Measurements from ENCODE around the gene ABLIM3.
A peak's percentile ranks its signal among the peaks of the same experiment; 100 is the strongest.

The ABLIM3 gene

DNA sequence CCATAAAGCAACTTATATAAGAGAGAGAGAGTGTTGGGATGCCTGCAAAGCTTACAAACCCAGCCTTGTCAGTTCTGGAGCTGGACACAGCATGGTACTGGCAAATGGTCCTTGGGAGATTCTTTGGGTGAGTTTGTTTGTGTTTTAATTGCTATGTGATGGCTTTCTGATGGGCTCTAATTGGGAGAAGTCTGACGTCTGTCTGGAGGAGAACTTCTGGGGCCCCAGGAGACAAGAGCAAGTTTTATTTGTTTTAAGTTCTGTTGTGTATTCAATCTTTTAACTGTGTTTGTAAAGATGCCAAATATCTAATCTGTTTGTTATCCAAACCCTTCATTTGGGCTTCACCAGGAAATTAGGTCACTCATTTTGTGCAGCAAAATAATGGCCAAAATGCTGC, 80.0 kb downstream of the ABLIM3 start:
- FAIRE-seq = no peak

DNA sequence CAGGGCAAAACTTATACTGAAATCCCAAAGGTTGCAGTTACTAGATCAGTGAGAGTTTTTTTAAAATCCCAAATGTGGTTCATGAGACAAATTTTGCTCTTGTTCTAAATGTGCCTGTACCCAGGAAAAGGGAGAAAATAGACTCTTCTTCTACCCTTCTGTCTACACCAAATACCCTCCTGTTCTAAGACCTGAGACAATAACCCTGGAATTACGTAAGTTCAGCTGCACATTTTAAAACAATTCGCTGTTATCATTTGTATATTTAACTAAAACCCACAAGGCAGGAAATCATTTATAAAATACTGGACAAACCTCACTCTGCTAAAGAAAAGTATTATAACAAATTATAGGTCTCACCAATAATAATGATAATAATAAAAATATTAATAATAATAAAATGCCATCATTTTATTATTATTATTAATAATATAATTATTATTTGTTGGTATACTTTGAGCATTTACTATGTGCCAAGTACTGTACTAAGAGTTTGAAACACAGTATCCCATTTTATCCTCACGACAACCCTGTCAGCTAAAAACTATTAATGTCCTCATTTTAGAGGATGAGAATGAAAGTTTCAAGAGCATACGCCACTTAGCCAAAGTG, 80.5 kb downstream of the ABLIM3 start:
- peak; percentile 18 for FAIRE-seq

DNA sequence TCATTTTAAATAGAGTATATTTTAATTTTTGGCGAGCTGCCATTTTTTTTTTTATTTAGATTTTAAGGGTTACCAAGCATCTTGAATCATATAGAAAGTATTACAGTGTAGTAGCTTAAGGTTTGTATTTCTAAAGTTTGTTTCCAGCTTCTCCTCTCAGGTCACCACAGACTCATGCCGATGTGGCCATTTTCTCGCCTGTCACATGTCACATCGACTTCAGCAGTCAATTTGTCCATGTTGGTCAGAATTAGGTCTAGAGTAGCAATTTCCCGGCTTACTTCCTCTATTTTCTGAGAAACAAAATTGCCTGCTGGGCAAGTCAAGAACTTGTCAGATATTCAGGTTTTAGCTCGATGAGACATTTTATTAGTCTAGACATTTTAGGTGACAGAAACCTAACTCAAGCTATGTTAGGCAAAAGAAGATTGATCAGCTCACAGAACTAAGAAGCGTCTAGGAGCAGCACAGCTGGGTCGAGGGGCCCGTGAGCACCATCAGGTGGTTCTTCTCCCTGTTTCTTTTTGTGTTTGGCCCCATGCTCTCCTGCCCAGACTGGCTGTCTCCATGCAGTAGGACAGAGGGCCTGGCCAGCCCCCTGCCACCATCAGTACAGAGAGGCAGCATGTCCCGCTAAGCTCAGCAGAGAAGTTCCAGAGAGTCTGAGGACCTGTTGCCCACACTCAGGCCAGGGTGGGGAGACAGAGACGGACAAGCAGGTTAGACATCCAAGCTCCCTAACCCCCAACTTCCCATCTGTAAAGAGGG, 82.0 kb downstream of the ABLIM3 start:
- no peak for FAIRE-seq

DNA sequence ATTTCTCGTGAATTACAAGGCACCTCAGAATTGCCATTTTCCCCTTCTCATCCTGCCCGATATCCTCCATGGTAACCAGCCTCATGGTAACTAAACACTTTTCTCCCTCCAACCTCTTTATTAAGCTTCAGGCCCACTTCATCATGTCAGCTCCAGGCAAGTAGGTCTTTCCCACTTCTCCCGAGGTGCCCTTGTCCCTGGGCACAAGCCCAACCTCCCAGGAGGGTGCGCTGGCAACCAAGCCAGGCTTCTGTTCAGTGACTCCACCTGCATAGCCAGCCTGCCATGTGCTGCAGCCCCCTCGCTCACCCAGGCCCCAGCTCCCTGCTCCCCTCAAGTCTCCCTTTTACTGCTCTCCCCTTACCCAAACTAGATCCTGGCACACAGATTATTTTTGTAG, 83.0 kb downstream of the ABLIM3 start:
- no peak for FAIRE-seq

DNA sequence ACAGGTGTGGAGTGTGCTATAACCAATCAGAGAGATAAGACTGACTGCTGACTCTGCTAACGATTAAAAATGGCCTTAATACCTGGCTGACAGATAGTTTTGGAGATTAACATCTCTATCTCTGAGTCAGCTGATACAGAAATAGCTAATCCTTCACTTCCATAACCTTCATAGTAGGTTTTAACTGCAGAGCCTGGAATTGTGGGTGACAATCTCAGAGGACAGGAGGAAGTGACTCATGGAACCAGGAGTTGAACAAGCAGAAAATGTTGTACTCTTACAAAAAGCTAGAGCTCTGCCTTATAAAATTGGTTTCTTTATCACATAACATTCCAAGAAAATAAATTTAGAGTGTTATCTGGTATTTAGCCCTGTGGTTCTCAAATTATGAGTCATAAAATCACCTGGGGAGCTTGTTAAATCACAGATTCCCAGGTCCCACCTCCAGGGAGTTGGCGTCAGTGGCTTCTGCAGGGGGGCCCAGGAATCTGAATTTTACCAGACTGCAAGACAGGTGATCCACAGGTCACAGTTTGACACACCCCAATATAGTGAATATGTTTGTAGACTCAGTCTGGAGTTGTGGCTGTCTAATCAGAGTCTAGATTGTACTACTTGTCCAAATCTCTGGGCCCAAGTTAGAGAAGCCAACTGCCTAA, 86.0 kb downstream of the ABLIM3 start:
- FAIRE-seq = no peak

DNA sequence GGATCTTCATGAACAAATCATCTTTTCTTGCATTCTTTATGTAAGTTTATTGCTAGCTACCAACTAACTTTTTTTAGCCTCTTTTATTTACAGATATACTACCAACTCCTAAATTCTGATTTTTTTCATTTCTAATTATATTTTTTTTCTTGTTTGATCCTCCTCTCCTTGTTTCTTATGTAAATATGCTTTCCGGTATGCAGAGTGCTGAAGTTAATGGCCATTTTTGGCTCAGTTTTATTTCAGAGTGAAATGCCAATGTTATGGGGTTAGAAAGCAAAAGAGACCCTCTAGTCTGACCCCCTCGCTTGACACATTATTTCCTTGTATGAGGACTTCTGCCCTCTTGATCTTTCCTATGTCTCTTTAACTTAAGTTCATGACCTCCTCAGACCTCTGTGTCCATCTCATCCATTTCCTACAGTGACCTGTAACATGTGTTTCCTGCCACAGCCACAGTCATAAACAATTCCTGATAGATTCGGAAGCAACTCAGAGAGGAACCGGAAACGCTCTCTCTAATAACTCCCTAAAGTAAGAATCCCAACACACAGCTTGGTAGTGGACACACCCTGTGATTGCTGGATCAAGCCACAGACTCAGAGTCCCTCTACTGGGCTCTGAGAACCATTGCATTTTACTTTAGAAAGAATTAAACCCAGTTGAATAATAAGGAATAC, 87.5 kb downstream of the ABLIM3 start:
- peak; percentile 90 for FAIRE-seq

DNA sequence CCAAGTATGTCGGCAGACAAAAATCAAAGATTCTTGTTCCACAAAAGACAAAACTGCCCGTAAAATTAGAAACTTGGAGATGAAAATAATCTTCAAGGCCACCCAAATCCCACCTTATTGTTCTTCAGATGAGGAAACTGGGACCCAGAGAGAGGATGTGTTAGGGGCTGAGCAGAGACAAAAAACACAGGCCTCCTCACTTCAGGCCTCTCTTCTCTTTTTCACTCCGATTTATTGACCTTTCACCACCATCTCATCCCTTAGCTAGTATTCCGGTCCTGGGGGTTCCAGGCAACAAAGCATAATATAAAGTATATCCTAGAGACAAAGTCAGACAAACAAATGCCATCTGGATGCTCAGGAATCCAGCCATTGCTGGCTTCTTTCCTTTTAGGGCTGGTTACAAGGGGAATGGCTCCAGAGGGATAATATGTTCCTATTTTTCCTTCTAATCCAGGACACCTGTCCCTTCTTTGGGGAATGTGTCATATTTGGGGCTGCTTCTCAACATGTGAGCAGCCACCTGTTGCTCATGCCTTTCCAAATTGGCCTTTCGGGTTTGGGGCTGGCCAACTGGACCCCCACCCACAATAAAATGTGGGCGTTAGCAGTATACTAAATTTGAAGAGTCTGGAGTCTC, 88.1 kb downstream of the ABLIM3 start:
- FAIRE-seq = no peak

DNA sequence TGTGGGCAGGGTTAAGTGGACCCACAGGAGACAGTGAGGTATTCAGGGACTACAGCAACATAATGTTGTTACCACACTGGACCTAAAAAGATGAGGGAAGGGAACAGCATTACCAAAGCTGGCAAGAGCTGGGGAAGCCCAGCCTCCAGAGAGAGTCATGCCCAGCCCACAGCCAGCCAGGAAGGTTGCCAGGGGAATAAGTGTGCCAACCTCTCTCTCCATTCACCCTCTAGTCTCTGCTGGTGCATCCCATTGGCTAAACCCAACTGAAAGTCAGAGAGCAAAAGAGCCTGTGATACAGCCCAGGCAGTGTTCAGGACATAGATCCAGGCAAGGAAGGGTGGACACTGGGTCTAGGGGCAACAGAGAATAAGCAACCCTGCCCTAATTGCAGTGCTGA, 94.5 kb downstream of the ABLIM3 start:
- no peak for FAIRE-seq

DNA sequence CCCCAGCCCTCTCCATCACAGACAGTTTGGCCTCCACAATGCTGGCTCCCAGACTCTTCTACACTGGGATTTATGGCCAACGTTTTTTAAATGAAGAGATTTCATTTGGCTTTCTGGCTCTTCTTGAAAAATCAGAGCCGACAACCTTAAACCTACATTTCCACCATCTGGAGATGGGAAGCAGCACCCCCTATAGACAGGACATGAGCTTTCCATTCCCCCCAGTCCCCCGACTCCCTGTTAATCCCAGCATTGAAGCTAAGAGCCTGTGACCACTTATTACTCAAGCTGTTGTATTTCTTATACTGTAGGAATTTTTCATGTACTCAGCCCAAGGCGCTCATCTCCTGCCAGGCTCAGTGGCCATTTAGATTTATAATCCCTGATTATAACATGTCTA, 96.4 kb downstream of the ABLIM3 start:
- no peak for FAIRE-seq

DNA sequence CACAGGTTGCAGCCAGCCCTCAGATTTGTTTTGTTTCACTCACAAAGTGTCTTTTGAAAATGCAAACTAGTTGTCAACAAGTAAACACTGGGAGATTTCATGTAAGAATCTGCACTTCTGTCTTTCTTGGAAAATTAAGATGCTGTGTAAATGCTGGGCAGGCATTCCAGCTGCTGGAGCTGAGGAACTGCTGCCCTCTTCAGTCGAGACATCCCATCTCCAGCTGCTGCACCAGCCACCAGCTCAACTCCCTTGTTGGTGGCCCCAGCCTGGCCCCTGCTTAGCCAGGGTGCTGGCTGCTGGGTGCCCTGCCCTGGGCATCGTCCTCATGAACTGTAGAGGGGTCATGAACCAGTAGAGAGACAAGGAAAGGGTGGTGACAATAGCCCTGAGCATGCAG, 97.2 kb downstream of the ABLIM3 start:
- FAIRE-seq = no peak

DNA sequence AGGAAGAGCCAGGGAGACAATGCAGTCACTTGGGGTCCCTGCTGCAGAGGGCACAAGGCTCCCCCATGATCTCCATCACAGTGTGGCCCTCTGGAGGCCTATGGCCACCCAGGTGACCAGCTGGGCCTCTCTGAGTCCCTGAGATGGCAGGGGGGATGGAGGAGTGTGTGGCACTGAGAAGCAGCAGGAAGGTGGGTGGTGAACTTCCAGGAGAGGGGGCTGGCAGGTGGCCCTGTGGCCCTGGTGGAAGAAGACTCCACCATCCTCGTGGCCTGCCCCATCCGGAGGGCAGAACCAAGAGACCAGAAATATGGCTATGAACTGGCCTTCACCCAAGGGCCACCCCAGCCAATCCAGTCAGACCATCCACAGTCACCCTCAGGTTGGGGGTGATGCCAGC, 98.6 kb downstream of the ABLIM3 start:
- FAIRE-seq = no peak

DNA sequence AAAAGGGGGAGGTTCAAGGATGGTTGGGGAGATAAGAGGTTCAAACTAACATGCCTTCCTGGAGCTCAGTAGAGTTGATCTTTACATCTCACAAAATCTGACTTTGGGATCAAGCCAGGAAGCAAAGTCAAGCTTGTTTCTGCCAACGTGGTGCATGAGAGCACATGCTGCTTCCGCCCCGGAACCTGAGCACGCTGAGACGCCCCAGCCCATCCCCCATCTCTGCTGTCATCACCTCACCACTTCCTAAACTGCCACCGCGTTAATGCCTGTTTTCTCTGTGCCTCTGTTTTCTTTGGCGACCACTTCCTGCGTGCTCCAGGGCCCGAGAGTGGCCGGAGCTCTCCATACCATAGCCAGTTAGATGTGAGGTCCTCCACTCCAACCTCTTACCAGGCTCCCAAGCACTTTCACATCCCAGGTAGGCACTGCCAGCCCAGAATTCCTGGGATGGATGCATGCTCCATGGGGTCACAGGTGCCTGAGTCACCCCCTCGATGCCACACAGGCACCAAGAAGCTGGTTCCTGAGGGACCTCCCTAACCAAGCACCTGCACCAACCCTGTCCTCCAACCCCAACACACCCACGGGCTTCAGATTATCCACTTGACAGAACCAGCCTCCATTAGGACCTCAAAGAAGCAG, 99.2 kb downstream of the ABLIM3 start:
- FAIRE-seq = no peak

DNA sequence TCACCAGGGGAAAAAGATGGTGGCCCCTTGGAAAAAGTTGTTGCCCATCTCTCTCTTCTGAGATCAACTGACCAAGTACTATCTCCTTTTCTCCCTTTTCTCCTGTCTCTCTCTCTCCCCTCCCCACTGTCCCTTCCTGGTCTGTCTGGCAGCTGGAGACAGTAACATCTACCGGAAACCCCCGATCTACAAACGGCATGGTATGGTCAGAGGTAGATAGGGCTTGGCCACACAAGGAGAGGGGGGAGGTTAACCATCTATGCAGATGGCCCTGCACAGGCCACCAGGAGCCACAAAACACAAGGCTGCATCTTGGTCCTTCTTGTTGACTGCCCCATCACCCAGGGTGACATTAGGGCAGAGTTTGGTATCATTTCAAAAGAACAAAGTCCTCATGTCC, 101.0 kb downstream of the ABLIM3 start:
- no peak for FAIRE-seq

DNA sequence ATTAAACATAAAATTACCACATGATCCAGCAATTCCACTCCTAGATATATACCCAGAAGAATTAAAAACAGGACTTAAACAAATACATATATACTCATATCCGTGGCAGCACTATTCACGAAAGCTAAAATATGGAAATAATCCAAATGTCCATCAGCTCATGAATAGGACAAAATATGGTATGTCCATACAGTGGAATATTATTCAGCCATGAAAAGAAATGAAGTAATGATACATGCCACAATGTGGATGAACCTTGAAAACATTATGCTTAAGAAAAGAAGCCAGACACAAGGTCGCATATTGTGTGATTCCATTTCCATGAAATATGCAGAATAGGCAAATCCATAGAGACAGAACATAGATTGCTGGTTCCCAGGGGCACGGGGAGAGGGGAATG, 105.6 kb downstream of the ABLIM3 start:
- no peak for FAIRE-seq

DNA sequence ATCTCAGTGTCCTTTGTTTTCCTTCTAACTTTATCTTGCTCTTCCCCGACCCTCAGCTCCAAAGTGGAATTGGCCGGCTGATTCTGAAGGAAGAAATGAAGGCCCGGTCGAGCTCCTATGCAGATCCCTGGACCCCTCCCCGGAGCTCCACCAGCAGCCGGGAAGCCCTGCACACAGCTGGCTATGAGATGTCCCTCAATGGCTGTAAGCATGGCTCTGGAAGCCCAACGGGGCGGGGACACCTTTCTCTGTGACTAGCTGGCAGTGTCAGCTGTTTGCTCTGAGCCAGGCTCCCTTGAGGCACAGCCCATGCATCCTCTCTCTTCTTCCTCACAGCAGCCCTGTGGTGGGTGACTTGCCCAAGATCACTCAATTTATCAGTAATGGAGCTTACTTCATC, 106.4 kb downstream of the ABLIM3 start:
- no peak for FAIRE-seq

DNA sequence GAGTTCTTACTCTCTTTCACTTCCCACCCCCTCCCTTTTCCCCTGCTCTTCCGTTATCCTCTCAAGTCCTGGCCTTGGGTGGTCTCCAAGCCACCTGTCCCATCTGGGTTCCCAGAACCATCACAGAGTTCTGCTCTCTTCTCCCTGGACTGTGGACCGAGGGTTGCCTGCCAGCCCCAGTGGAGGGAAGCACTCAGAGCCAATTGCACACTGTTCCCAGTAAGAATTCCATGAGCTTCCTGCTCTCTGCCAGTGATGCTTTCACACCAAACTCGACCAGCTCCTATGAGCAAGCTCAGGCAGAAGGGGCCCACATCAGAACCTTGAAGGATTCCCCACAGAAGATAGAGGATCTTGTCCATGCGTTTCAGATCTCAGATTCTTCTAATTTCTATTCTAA, 110.3 kb downstream of the ABLIM3 start:
- no peak for FAIRE-seq

DNA sequence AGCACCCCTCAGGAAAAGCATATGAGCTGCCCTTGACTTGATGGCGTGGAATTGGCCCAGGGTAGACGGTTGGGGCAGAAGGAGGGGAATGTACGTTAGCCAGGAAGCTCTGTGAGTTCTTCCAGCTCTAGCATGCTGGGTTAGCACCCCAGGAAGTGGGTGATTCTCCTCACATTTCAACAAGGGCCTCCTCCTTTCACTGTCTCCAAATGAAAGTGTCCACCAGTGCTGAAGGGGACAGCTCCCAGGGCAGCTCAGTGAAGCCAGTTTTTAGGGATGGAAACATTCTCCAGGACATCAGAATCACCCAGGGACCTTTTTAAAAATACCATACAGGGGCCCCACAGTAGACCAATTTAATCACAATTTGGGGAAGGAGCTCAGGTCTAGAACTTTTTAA, 113.2 kb downstream of the ABLIM3 start:
- FAIRE-seq = no peak

DNA sequence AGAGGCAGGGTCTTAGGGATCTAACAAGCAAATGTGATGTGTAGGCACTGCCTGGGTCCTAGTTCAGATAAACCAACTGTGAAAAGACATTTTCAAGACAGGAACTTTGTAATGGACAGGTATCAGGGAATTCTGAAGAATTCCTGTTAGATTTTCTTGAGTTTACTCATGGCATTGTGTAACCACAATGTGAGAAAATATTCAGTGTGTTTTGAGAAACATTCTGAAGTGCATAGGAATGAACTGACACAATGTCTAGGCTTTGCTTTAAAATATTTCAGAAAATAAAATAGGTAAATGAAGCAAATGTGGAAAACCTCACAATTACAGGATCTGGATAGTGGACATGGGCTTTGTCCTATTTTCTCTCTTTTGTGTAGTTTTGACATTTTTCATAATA, 115.2 kb downstream of the ABLIM3 start:
- no peak for FAIRE-seq

DNA sequence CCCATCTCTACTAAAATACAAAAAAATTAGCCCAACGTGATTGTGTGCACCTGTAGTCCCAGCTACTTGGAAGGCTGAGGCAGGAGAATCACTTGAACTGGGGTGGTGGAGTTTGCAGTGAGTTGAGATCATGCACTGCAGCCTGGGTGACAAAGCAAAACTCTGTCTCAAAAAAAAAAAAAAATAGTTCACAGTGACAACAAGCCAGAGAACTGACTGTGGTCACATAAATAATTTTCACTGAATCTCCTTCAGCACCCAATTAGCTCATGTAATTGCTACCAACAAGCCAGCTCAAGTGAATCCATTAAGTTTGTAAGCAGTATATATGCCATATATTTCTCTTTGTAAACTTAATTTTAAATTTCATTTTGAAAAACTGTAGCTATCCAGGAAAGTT, 115.8 kb downstream of the ABLIM3 start:
- no peak for FAIRE-seq

DNA sequence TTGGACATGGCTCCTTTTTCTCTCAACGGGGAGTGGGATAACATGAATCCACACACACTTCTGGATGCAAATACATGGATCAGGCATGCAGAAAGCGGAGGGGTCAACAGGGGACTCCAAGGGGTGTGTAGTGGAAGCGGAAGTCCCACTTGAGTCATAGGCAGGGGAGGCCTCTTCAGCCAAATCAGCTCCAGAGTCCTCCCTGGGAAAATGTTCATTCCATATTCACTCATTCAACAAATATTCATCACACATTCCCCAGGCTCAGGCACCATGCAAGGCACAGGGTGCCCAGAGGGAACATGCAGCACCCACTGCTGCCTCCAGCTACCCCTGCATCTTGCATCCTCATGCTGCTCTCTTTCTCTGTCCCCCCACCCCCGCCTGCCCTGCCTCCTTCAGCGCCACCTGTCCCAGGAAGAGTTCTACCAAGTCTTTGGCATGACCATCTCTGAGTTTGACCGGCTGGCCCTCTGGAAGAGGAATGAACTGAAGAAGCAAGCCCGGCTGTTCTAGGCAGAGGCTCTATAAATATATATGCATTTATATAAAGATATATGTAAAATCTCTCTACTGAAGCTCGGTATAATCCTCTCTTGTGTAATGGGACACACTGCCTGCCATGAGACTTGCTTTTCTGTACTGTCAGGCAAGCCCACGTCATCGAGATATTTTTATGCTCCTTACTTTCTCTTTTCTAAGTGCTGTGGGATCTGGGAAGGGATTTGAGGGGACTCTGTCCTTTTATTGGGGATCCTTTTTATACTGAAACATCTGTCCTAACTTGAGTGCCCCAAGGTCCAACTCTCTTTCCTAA, 116.8 kb downstream of the ABLIM3 start:
- FAIRE-seq = no peak

DNA sequence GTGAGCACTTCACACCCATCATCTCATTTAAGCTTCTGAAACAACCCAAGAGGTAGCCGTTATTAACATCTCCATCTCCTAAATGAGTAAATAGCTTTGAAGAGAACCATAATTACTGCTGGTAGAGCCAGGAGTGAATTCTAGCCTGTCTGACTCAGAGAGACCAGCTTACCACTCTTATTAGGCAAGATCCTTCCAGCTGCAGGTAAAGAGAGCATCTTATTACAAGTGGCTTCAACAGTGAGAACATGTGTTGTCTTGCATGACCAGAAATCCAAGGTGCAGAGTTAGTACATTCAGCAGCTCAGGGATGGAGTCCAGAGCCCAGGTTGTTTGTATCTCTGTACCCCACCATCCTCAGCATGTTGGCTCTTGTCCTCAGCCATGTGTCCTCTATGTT, 119.5 kb downstream of the ABLIM3 start:
- FAIRE-seq = no peak

DNA sequence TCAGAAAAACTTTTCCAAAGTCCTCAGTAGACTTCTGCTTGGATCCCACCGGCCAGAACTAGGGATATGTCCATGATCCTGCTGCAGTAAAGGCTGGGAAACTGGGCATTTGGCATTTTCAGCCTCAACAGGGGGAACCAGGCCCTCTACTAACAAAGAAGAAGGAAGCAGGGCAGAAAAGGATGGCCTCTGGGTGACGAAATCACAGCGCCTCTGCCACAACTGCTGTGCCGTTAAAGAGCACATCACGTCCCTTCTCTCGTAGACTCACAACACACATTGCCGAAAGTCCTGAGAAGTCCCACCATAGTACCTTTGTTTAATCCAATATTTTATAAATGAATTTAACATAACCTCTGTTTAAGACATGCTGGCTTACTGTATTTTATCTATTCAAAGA, 120.0 kb downstream of the ABLIM3 start:
- no peak for FAIRE-seq
